Nephron (organoid): Measurements from ENCODE around the gene PCBP4.
"Not testable (repeated sequence)": the region's sequence is repeated elsewhere in the genome, so short reads cannot be mapped to it uniquely, and the experiment has no call there.

Experiments
- H3K27ac Mint-ChIP-seq, 3 experiments: 2 replicates each; pipeline ENCODE4 v1.8.0; 2020; ENCODE audit warnings: mixed read lengths in 3 of 3, mild to moderate bottlenecking in 2 of 3, moderate library complexity in 1 of 3
- H3K27me3 Mint-ChIP-seq: 2 replicates; pipeline ENCODE4 v1.8.0; 2021; ENCODE audit warnings: low read depth, mild to moderate bottlenecking, moderate library complexity, mixed read lengths
- H3K36me3 Mint-ChIP-seq: 2 replicates; pipeline ENCODE4 v1.8.0; 2020; ENCODE audit warnings: low read depth, mixed read lengths
- H3K4me1 Mint-ChIP-seq: 2 replicates; pipeline ENCODE4 v1.8.0; 2020; ENCODE audit warnings: mixed read lengths
- H3K4me3 Mint-ChIP-seq, 3 experiments: 2 replicates each; pipeline ENCODE4 v1.8.0; 2020; ENCODE audit warnings: mild to moderate bottlenecking in 3 of 3, mixed read lengths in 3 of 3, moderate library complexity in 2 of 3
- H3K9me3 Mint-ChIP-seq: 2 replicates; pipeline ENCODE4 v1.8.0; 2020; ENCODE audit warnings: mixed read lengths
- CTCF ChIP-seq, 3 experiments: fragments of 200-600 bp; sonication (generic); IDR thresholded peaks; one replicate each; pipeline ENCODE4 v1.5.0; 2021; ENCODE audit warnings: antibody characterized with exemption in 3 of 3; ENCODE audit not compliant: unreplicated experiment in 3 of 3

PCBP4 gene

GRCh38 chr3:51933471-51934138, 33.6 kb downstream of the PCBP4 start:
- H3K4me3 Mint-ChIP-seq, result no peak overlapping the region
- H3K27me3 Mint-ChIP-seq, result no peaks in the 10 kb centered on the region
- no peaks in the 10 kb centered on the region for H3K9me3 Mint-ChIP-seq
- H3K4me1 Mint-ChIP-seq, result no peaks in the 10 kb centered on the region
- no peak for TF ChIP-seq CTCF (IDR thresholded peaks at IDR 0.05; ENCODE audit: unreplicated experiment in 3 of 3)
- H3K36me3 Mint-ChIP-seq, result peaks cover 39% of the 10 kb centered on the region
- no peak overlapping the region for H3K27ac Mint-ChIP-seq

DNA sequence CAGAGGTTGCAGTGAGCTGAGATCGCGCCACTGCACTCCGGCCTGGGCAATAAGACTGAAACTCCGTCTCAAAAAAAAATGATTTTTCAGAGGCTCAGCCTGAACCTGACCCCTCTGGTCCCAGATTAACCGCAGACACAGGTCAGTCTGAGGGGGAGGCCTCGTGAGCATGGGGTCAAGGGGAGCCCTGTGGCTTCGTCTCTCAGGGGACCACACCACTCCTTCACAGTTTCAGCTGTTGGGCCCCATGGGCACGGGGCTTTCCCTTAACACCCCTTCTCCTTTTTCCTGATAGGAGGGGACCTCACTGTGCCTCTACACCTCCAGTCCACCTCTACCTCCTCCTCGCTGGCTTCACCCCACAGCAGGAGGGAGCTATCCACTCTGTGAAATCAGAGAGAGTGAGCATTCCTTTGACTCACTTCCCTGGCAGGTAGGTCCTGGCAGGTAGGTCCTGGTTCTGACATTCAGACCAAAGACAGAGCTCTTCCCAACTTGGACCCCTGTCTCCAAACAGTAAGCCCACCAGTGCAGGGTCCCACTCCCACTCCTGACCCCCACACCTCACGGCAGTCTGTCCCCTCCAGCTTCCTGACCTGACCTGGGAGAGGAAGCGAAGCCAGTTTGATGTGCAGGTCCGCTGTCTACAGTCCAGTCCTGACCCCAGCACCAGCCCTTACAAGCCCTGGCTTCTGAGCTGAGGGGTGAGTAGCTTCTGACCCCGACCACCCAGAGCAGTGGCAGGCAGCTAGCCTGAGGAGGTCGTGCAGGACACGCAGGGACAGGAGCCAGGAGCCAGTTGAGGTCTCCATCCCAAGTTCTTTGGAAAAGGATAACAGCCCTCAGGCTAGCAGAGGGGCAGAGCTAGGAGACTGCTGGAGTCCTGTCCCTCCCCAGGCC, 34.5 kb downstream of the PCBP4 start:
- TF ChIP-seq CTCF (IDR thresholded peaks at IDR 0.05; ENCODE audit: unreplicated experiment in 3 of 3), result no peak
- Mint-ChIP-seq H3K36me3 (peaks cover 39% of the 10 kb centered on the region), H3K27ac (no peak overlapping the region), H3K4me1 (no peaks in the 10 kb centered on the region), H3K27me3 (no peaks in the 10 kb centered on the region), H3K4me3 (no peak overlapping the region), H3K9me3 (no peaks in the 10 kb centered on the region)

- Mint-ChIP-seq H3K27me3 (no peaks in the 10 kb centered on the region), H3K9me3 (no peaks in the 10 kb centered on the region), H3K4me1 (no peaks in the 10 kb centered on the region), H3K4me3 (no peak overlapping the region), H3K27ac (no peak overlapping the region), H3K36me3 (peaks cover 31% of the 10 kb centered on the region)
- TF ChIP-seq CTCF (IDR thresholded peaks at IDR 0.05; ENCODE audit: unreplicated experiment in 3 of 3), result no peak
Observed at GRCh38 chr3:51931756-51932155, 35.5 kb downstream of the PCBP4 start.

DNA sequence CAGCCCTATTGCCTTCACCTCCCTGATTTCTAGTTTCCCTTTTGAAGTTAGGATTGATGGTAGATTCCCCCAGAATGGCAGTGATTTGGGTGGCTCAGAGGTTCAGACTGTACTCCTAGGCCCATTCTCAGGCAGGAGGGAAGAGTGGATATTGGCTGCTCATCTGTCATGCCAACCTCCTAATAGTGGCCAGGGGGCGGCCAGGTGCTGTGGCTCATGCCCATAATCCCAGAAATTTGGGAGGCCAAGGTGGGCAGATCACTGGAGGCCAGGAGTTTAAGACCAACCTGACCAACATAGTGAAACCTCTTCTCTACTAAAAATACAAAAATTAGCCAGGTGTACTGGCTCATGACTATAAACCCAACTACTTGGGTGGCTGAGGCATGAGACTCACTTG, 36.8 kb downstream of the PCBP4 start:
- Mint-ChIP-seq H3K9me3 (no peaks in the 10 kb centered on the region), H3K4me1 (no peaks in the 10 kb centered on the region), H3K4me3 (no peak overlapping the region), H3K27me3 (no peaks in the 10 kb centered on the region), H3K36me3 (peaks cover 27% of the 10 kb centered on the region), H3K27ac (no peak overlapping the region)
- no peak for TF ChIP-seq CTCF (IDR thresholded peaks at IDR 0.05; ENCODE audit: unreplicated experiment in 3 of 3)

GRCh38 chr3:51929420-51930003, 37.7 kb downstream of the PCBP4 start:
- Mint-ChIP-seq H3K27me3 (no peaks in the 10 kb centered on the region), H3K27ac (no peak overlapping the region)

GRCh38 chr3:51928981-51929380, 38.3 kb downstream of the PCBP4 start:
- H3K27ac Mint-ChIP-seq, H3K4me1 Mint-ChIP-seq, H3K9me3 Mint-ChIP-seq, H3K27me3 Mint-ChIP-seq, H3K4me3 Mint-ChIP-seq: not testable (repeated sequence)
- peaks cover 14% of the 10 kb centered on the region for H3K36me3 Mint-ChIP-seq

More at GRCh38 chr3:51929420-51930003, 37.7 kb downstream of the PCBP4 start:
- H3K4me1 Mint-ChIP-seq, result no peaks in the 10 kb centered on the region
- no peak for TF ChIP-seq CTCF (IDR thresholded peaks at IDR 0.05; ENCODE audit: unreplicated experiment in 3 of 3)
- H3K9me3 Mint-ChIP-seq, result no peaks in the 10 kb centered on the region
- H3K36me3 Mint-ChIP-seq, result peaks cover 19% of the 10 kb centered on the region
- no peak overlapping the region for H3K4me3 Mint-ChIP-seq
